Measurements from ENCODE around the gene ZC2HC1C. TPM values are rescaled to one million over a fixed set of nuclear protein-coding genes. Genes with fewer than 3 reads are reported as not detected.

The ZC2HC1C gene
- total and polyA plus RNA-seq, 9 of the 15 experiments (the other 6 are each of a cell fraction or from before 2014, with no cell fraction given), result 6.3 to 9.2 (median 7.7) TPM

GRCh38 chr14:75125617-75126016 lies 56.2 kb downstream of the ZC2HC1C start:
- ChIA-PET CTCF (ENCODE audit: low intra/inter-chr PET ratio) (no interaction called here), POLR2A (interaction anchor here (1.2 to 1.8 kb wide), 5 partner anchors 8 to 176 kb away, joined by 4 to 7 read pairs (median 5); no protein-coding TSS in a partner anchor)
- in situ Hi-C loops (cut with MboI) (loop anchor here (25.0 kb wide), 1 partner anchor 537 kb away; the partner anchor contains the start of genes ERG28 and TTLL5), intact Hi-C loops (cut with micrococcal nuclease) (loop anchor here (5.0 kb wide), 1 partner anchor 362 kb away; no protein-coding TSS in a partner anchor)
- no TSS peak for BruUV-seq (replicated peaks)
- Histone ChIP-seq H4K20me1 (replicated peaks; ENCODE audit: control insufficient read depth, insufficient read depth, low read length) (no peaks in the 10 kb centered on the region), H3K9me3 (replicated peaks; ENCODE audit: control insufficient read depth, insufficient read depth, low read depth, low read length) (no peaks in the 10 kb centered on the region), H3K79me2 (ENCODE audit: control insufficient read depth, insufficient read depth, low read length) (peaks cover 34% of the 10 kb centered on the region), H3K27me3 (ENCODE audit: control insufficient read depth in 2 of 2, insufficient read depth in 2 of 2, low read length in 2 of 2) (no peaks in the 10 kb centered on the region), H3K4me3 (peak overlapping the region; percentile 73), H3K4me2 (ENCODE audit: insufficient read depth, low read length) (peak overlapping the region; percentile 98), H2AFZ (ENCODE audit: low read depth, low read length) (no peak overlapping the region), H3K36me3 (ENCODE audit: control insufficient read depth, insufficient read depth, low read length) (peaks cover 5% of the 10 kb centered on the region; the same call in 1 of the 3 replicates), H3K27ac (ENCODE audit: extremely low read depth, low read depth, low read length) (no peak overlapping the region; the same call in 2 of the 3 replicates), H3K4me1 (replicated peaks in 1 of 2; ENCODE audit: control insufficient read depth in 2 of 2, insufficient read depth in 2 of 2, low read length in 2 of 2) (peaks cover 11 to 14% of the 10 kb centered on the region in 2 experiments), H3K9me1 (ENCODE audit: control insufficient read depth, insufficient read depth, low read length) (no peaks in the 10 kb centered on the region), H3K9ac (ENCODE audit: insufficient read depth in 1 of 2, low read depth in 2 of 2, low read length in 2 of 2) (peak overlapping the region in 1 of 2 experiments; percentile 93; a peak in 2 of 4 replicates)
- ATAC-seq, result no peak
- DNase-seq (ENCODE audit: extremely low read depth in 1 of 4, low spot score in 3 of 4), result no peak
- WGBS (ENCODE audit: insufficient coverage, low coverage, missing lambda C conversion rate), result 20% methylated on average over 5 of the region's 5 CpGs
- no peak for TF ChIP-seq PHB2 (IDR thresholded peaks at IDR 0.05; ENCODE audit: low read depth)
- no peak for TF ChIP-seq ZNF324 (CRISPR knock-in tag; IDR thresholded peaks at IDR 0.05)
- no peak for TF ChIP-seq PHB (CRISPR knock-in tag; IDR thresholded peaks at IDR 0.05)
- TF ChIP-seq DIDO1 (tag; IDR thresholded peaks at IDR 0.05; ENCODE audit: low read depth), result no peak
- TF ChIP-seq ZNF354B (CRISPR knock-in tag; IDR thresholded peaks at IDR 0.05), result no peak
- TF ChIP-seq, protein P1, sequence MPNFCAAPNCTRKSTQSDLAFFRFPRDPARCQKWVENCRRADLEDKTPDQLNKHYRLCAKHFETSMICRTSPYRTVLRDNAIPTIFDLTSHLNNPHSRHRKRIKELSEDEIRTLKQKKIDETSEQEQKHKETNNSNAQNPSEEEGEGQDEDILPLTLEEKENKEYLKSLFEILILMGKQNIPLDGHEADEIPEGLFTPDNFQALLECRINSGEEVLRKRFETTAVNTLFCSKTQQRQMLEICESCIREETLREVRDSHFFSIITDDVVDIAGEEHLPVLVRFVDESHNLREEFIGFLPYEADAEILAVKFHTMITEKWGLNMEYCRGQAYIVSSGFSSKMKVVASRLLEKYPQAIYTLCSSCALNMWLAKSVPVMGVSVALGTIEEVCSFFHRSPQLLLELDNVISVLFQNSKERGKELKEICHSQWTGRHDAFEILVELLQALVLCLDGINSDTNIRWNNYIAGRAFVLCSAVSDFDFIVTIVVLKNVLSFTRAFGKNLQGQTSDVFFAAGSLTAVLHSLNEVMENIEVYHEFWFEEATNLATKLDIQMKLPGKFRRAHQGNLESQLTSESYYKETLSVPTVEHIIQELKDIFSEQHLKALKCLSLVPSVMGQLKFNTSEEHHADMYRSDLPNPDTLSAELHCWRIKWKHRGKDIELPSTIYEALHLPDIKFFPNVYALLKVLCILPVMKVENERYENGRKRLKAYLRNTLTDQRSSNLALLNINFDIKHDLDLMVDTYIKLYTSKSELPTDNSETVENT (CRISPR knock-in tag; IDR thresholded peaks at IDR 0.05), result no peak
- no peak for TF ChIP-seq GABPB1 (CRISPR knock-in tag; IDR thresholded peaks at IDR 0.05)
- FAIRE-seq, result no peak

Measured in K562 (cell line).